SK-N-SH (cell line): ENCODE measurements around the gene IRAK2. TPM values are rescaled to one million over a fixed set of nuclear protein-coding genes. Genes with fewer than 3 reads are reported as not detected.

Experiments used
- CTCF ChIA-PET: fragments of 300-600, 350-600 bp; formaldehyde crosslinking; extraction: SDS; loops from one replicate; lab custom pipeline; 2021; lab: Yijun Ruan, JAX
- POLR2A ChIA-PET: fragments of 350-600 bp; sonication (Branson Sonifier 250); formaldehyde crosslinking; extraction: SDS; loops from one replicate; lab custom pipeline; 2020; ENCODE audit warnings: antibody characterized with exemption, inconsistent platforms; lab: Yijun Ruan, JAX
- DNase-seq: peaks from one replicate; pipeline ENCODE4 v3.0.0; 2012
- H2AFZ ChIP-seq: fragments of 200-600 bp; sonication (generic); 2 replicates; pipeline ENCODE4 v1.8.1; 2016; ENCODE audit warnings: antibody characterized with exemption, mild to moderate bottlenecking, low read depth
- H3F3A ChIP-seq: fragments of 200-600 bp; sonication (generic); replicated peaks from 2 replicates; pipeline ENCODE3; 2016; ENCODE audit warnings: antibody characterized with exemption, mild to moderate bottlenecking; ENCODE audit not compliant: insufficient read depth
- H3K27ac ChIP-seq, 2 experiments: fragments of 200-500 bp in 1 of 2; fragments of 200-600 bp in 1 of 2; sonication (Bioruptor generic) in 1 of 2; sonication (generic), shearing (Covaris generic) in 1 of 2; 2 replicates each; pipeline versions ENCODE4 v1.5.1 to v1.6.1; 2014 to 2016; ENCODE audit warnings: low read depth in 2 of 2, inconsistent platforms in 1 of 2, low read length in 1 of 2, mild to moderate bottlenecking in 1 of 2, mixed read lengths in 1 of 2
- H3K27me3 ChIP-seq: fragments of 200-600 bp; sonication (generic), shearing (Covaris generic); 2 replicates; pipeline ENCODE4 v1.6.1; 2016; ENCODE audit warnings: mixed run types; ENCODE audit not compliant: insufficient read depth
- H3K36me3 ChIP-seq, 2 experiments: fragments of 200-500 bp in 1 of 2; fragments of 200-600 bp in 1 of 2; sonication (Bioruptor generic) in 1 of 2; sonication (generic) in 1 of 2; replicated peaks in 1 of 2; 2 replicates each; pipeline versions ENCODE3 to v1.5.1; 2014 to 2016; ENCODE audit warnings: low read length in 1 of 2, mild to moderate bottlenecking in 1 of 2; ENCODE audit not compliant: insufficient read depth in 2 of 2, control insufficient read depth in 1 of 2
- H3K4me1 ChIP-seq, 2 experiments: fragments of 200-500 bp in 1 of 2; fragments of 200-600 bp in 1 of 2; sonication (Bioruptor generic) in 1 of 2; sonication (generic), shearing (Covaris generic) in 1 of 2; 2 replicates each; pipeline versions ENCODE4 v1.5.1 to v1.6.1; 2014 to 2016; ENCODE audit warnings: low read depth in 1 of 2, low read length in 1 of 2, mixed run types in 1 of 2; ENCODE audit not compliant: insufficient read depth in 2 of 2, control insufficient read depth in 1 of 2
- H3K4me2 ChIP-seq: fragments of 200-600 bp; sonication (generic), shearing (Covaris generic); 2 replicates; pipeline ENCODE4 v1.6.1; 2017; ENCODE audit warnings: mixed run types
- H3K4me3 ChIP-seq, 2 experiments: fragments of 200-500 bp in 1 of 2; fragments of 200-600 bp in 1 of 2; sonication (Bioruptor generic) in 1 of 2; sonication (generic), shearing (Covaris generic) in 1 of 2; 2 replicates each; pipeline versions ENCODE4 v1.5.1 to v1.8.1; 2014 to 2016; ENCODE audit warnings: low read depth in 2 of 2, inconsistent platforms in 1 of 2, low read length in 1 of 2, mild to moderate bottlenecking in 1 of 2, mixed read lengths in 1 of 2, moderate library complexity in 1 of 2
- H3K79me2 ChIP-seq: fragments of 200-600 bp; sonication (generic); 2 replicates; pipeline ENCODE4 v1.8.1; 2017; ENCODE audit warnings: mild to moderate bottlenecking; ENCODE audit not compliant: insufficient read depth
- H3K9ac ChIP-seq: fragments of 200-600 bp; sonication (generic); 2 replicates; pipeline ENCODE4 v1.6.1; 2017; ENCODE audit warnings: mixed run types
- H3K9me2 ChIP-seq: fragments of 200-600 bp; sonication (generic); 2 replicates; pipeline ENCODE4 v1.6.1; 2017; ENCODE audit warnings: mixed run types
- H3K9me3 ChIP-seq: fragments of 200-600 bp; sonication (generic); 2 replicates; pipeline ENCODE4 v1.6.1; 2017; ENCODE audit warnings: mixed run types, mild to moderate bottlenecking, moderate library complexity
- H4K20me1 ChIP-seq: fragments of 200-600 bp; sonication (generic); 2 replicates; pipeline ENCODE4 v1.6.1; 2017; ENCODE audit warnings: mild to moderate bottlenecking, mixed run types; ENCODE audit not compliant: insufficient read depth
- CTCF ChIP-seq: fragments of 200-600 bp; sonication (generic); IDR thresholded peaks from 2 replicates; pipeline ENCODE4 v1.6.1; 2017; ENCODE audit warnings: antibody characterized with exemption, mild to moderate bottlenecking, moderate library complexity
- ELF1 ChIP-seq: IDR thresholded peaks from 2 replicates; pipeline ENCODE4 v1.4.0; 2012
- EZH2phosphoT487 ChIP-seq: fragments of 200-600 bp; sonication (generic); IDR thresholded peaks from 2 replicates; pipeline ENCODE4 v1.6.1; 2017; ENCODE audit warnings: low read depth, mixed run types, mild to moderate bottlenecking, antibody characterized with exemption, moderate library complexity, borderline replicate concordance
- FOXJ3 ChIP-seq: sonication (generic); formaldehyde crosslinking; IDR thresholded peaks from 2 replicates; pipeline ENCODE4 v1.5.1; 2020; ENCODE audit warnings: mild to moderate bottlenecking, missing genetic modification reagents
- GABPA ChIP-seq: IDR thresholded peaks from 2 replicates; pipeline ENCODE4 v1.4.0; 2012; ENCODE audit warnings: low read depth, mild to moderate bottlenecking
- GATA2 ChIP-seq: sonication (generic); formaldehyde crosslinking; IDR thresholded peaks from 2 replicates; pipeline ENCODE4 v1.5.0; 2020; ENCODE audit warnings: mild to moderate bottlenecking, missing genetic modification reagents
- MAX ChIP-seq: IDR thresholded peaks from 2 replicates; pipeline ENCODE4 v1.4.0; 2012; ENCODE audit warnings: low read depth
- NFIC ChIP-seq: IDR thresholded peaks from 2 replicates; pipeline ENCODE4 v1.4.0; 2012; ENCODE audit warnings: borderline replicate concordance
- POLR2AphosphoS5 ChIP-seq: IDR thresholded peaks from 2 replicates; pipeline ENCODE4 v1.6.1; 2012; ENCODE audit warnings: low read depth, low read length
- SIN3A ChIP-seq: IDR thresholded peaks from 2 replicates; pipeline ENCODE4 v1.6.1; 2012; ENCODE audit warnings: low read depth, mild to moderate bottlenecking, low read length, moderate library complexity, borderline replicate concordance
- SMC3 ChIP-seq: IDR thresholded peaks from 2 replicates; pipeline ENCODE4 v1.6.1; 2012; ENCODE audit warnings: low read depth, low read length, improper control_type of control experiment
- TCF12 ChIP-seq: IDR thresholded peaks from 2 replicates; pipeline ENCODE4 v1.4.0; 2012
- TEAD4 ChIP-seq: IDR thresholded peaks from 2 replicates; pipeline ENCODE4 v1.4.0; 2012; ENCODE audit warnings: mild to moderate bottlenecking, borderline replicate concordance; ENCODE audit not compliant: insufficient read depth
- USF2 ChIP-seq: fragments of 150-350 bp; IDR thresholded peaks from 2 replicates; pipeline ENCODE4 v1.6.1; 2017; ENCODE audit warnings: antibody characterized with exemption, low read length, low read depth, borderline replicate concordance
- WGBS: methylation state at CpG from one replicate; pipeline ENCODE4 v1.1.6; 2017; ENCODE audit warnings: low lambda C conversion rate; 5-methylcytosine and 5-hydroxymethylcytosine counted together
- polyA plus RNA-seq, 3 experiments: library from polyadenylated mRNA; depleted of rRNA; stranded (reverse); fragments of >200 nt; gene quantifications; 2 replicates each; pipeline ENCODE4 v1.2.3, GENCODE V29; 2012

The IRAK2 gene
- polyA plus RNA-seq, 1 of the 3 experiments (the other 2 are of a cell fraction): 7.7 TPM

DNA sequence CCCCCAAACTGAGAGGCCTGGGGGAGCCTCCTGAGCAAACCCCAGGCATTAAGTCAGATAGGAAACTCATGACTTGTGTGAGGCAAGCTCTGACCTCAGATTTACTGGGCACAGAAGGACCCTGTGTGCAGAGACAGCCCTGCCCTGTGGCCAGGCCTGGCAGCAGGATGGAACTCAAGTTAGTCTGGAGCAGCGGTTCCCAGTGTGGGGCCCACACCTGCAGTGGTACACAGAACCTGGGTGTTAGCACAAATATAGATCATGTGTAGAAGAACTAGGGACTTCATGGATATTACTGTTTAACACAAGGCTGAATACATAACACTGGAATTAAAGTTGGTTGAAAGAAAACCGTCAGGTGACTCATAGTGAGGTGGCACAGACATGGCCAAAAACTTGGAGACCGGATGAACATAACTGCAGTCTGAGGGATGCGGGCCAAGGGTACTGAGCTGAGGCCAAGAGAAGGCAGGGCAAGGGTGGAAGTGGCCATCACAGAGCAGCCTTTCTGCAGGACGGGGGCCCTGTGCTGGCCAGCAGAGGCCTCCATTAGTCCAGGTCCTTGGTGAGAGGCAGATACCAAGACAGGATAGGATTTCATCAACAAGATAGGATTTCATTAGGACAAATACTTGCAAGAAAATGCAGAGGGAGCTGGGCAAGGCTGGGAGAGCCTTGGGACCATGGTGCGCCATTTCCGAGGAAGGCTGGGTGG, 40.9 kb downstream of the IRAK2 start (continued):
- TF ChIP-seq EZH2phosphoT487: no peak
- TF ChIP-seq NFIC: peak; percentile 98
- TF ChIP-seq SIN3A: 0 out of 2 replicates have a peak, but pooled peaks have one; percentile 10
- TF ChIP-seq POLR2AphosphoS5: peak; percentile 80; the same call in 1 of the 2 replicates
- TF ChIP-seq SMC3: no peak
- TF ChIP-seq MAX: peak; percentile 68
- no peak for TF ChIP-seq CTCF
- no peak for TF ChIP-seq USF2

- WGBS: 50% methylated on average over 2 of the region's 5 CpGs
- H2AFZ ChIP-seq: no peak overlapping the region
- peaks cover 13% of the 10 kb centered on the region; the same call in 1 of the 2 replicates for H3K79me2 ChIP-seq
- ChIA-PET CTCF (interaction anchor here (0.7 to 1.4 kb wide), 2 partner anchors 13 to 120 kb away, joined by 3 read pairs; no protein-coding TSS in a partner anchor), POLR2A (no interaction called here)
- H3F3A ChIP-seq: peaks cover 34% of the 10 kb centered on the region
- peak overlapping the region; percentile 37; the same call in 1 of the 2 replicates for H3K9ac ChIP-seq
- H3K27me3 ChIP-seq: no peaks in the 10 kb centered on the region
- H3K4me3 ChIP-seq: no peak overlapping the region
- H3K4me1 ChIP-seq: peaks cover 13 to 40% of the 10 kb centered on the region in 2 experiments; a peak in 3 of 4 replicates
- DNase-seq: peak; percentile 64
- TF ChIP-seq GATA2 (CRISPR knock-in tag): 0 out of 2 replicates have a peak, but pooled peaks have one; percentile 13
- TF ChIP-seq POLR2AphosphoS5: no peak
- TF ChIP-seq FOXJ3 (CRISPR knock-in tag): no peak
- TF ChIP-seq TEAD4: no peak
- TF ChIP-seq ELF1: no peak
- TF ChIP-seq GABPA: no peak
- no peak for TF ChIP-seq TCF12
- no peak for TF ChIP-seq MAX
- no peaks in the 10 kb centered on the region for H3K9me3 ChIP-seq
- H4K20me1 ChIP-seq: no peaks in the 10 kb centered on the region
- H3K4me2 ChIP-seq: peak overlapping the region; percentile 41
- H3K9me2 ChIP-seq: no peaks in the 10 kb centered on the region
- H3K36me3 ChIP-seq: peaks cover 0 to 11% of the 10 kb centered on the region in 2 experiments
- peak overlapping the region; percentile 45 to 97 for H3K27ac ChIP-seq
These were observed 41.4 kb downstream of the IRAK2 start for GRCh38 chr3:10206166-10206511.
